A549 (cell line): ENCODE results near the gene GARNL3. TPM values are rescaled to one million over a fixed set of nuclear protein-coding genes. Genes with fewer than 3 reads are reported as not detected.

Source experiments
- ATAC-seq, 2 experiments: fragments of 200-7000 bp in 1 of 2; fragments of >200 bp in 1 of 2; cut with Nextera tagmentation in 1 of 2; cut with Tn5 transposase in 1 of 2; 3 replicates each; pipeline versions ENCODE4 v1.8.0 to v1.9.1; 2018 to 2020; ENCODE audit warnings: mild to moderate bottlenecking in 1 of 2, moderate library complexity in 1 of 2
- CTCF ChIA-PET: fragments of 300-600 bp; sonication (Branson Sonifier 250); formaldehyde crosslinking; extraction: SDS; loops from one replicate; lab custom pipeline; 2021; ENCODE audit warnings: antibody characterized with exemption, inconsistent platforms; lab: Yijun Ruan, JAX
- POLR2A ChIA-PET: fragments of 350-600 bp; formaldehyde crosslinking; extraction: SDS; loops from one replicate; lab custom pipeline; 2021; ENCODE audit warnings: antibody characterized with exemption, inconsistent platforms; lab: Yijun Ruan, JAX
- DNase-seq, 2 experiments: peaks; one replicate each; pipeline versions ENCODE4 v3.0.0 to v3.0.0-alpha.2; 2011 to 2016; ENCODE audit warnings: low read depth in 1 of 2, low spot score in 1 of 2
- FAIRE-seq: peaks from 2 replicates; lab custom pipeline; 2011; peaks lifted over from hg19 to GRCh38; lab: Jason Lieb, UNC
- H3K27ac ChIP-seq, 2 experiments: fragments of >200 bp; sonication (Bioruptor Twin); formaldehyde crosslinking; 3 replicates each; pipeline ENCODE4 v1.5.1; 2016 to 2017
- H3K4me1 ChIP-seq: fragments of >200 bp; sonication (Bioruptor Twin); formaldehyde crosslinking; 3 replicates; pipeline ENCODE4 v1.6.1; 2016
- H3K4me2 ChIP-seq: fragments of >200 bp; sonication (Bioruptor Twin); formaldehyde crosslinking; 3 replicates; pipeline ENCODE4 v1.6.1; 2016
- H3K4me3 ChIP-seq: fragments of >200 bp; sonication (Bioruptor Twin); formaldehyde crosslinking; 3 replicates; pipeline ENCODE4 v1.5.1; 2016
- H3K9me3 ChIP-seq: fragments of >200 bp; sonication (Bioruptor Twin); formaldehyde crosslinking; 3 replicates; pipeline ENCODE4 v1.6.1; 2016
- BHLHE40 ChIP-seq: IDR thresholded peaks from 2 replicates; pipeline ENCODE4 v1.6.1; 2012; ENCODE audit warnings: low read depth, low read length, inconsistent platforms
- CEBPB ChIP-seq, 2 experiments: fragments of >200 bp in 1 of 2; sonication (Bioruptor Twin) in 1 of 2; formaldehyde crosslinking in 1 of 2; IDR thresholded peaks; 2 replicates each; pipeline ENCODE4 v1.6.1; 2012 to 2016
- E2F6 ChIP-seq: IDR thresholded peaks from 2 replicates; pipeline ENCODE4 v1.6.1; 2012; ENCODE audit warnings: low read depth, borderline replicate concordance
- EP300 ChIP-seq, 2 experiments: fragments of >200 bp; sonication (Bioruptor Twin); formaldehyde crosslinking; IDR thresholded peaks; 2 replicates in 1 of 2; 3 replicates in 1 of 2; pipeline ENCODE4 v1.6.1; 2016 to 2017
- ESRRA ChIP-seq: fragments of 150-350 bp; IDR thresholded peaks from 2 replicates; pipeline ENCODE4 v1.6.1; 2014; ENCODE audit warnings: mild to moderate bottlenecking, low read length, borderline replicate concordance
- GATA3 ChIP-seq: IDR thresholded peaks from 2 replicates; pipeline ENCODE4 v1.6.1; 2012; ENCODE audit warnings: borderline replicate concordance
- HES2 ChIP-seq: fragments of >200 bp; sonication (Bioruptor Twin); formaldehyde crosslinking; IDR thresholded peaks from 2 replicates; pipeline ENCODE4 v1.6.1; 2016
- HOXA7 ChIP-seq: fragments of 250-450 bp; sonication (Bioruptor Pico); IDR thresholded peaks from 2 replicates; pipeline ENCODE4 v1.5.0; 2020; ENCODE audit warnings: mild to moderate bottlenecking, moderate library complexity
- HOXB13 ChIP-seq: fragments of 250-450 bp; sonication (Bioruptor Pico); IDR thresholded peaks from 2 replicates; pipeline ENCODE4 v1.5.0; 2020; ENCODE audit warnings: low read depth, mild to moderate bottlenecking, moderate library complexity
- JUN ChIP-seq, 2 experiments: fragments of >200 bp; sonication (Bioruptor Twin); formaldehyde crosslinking; IDR thresholded peaks; 2 replicates in 1 of 2; 3 replicates in 1 of 2; pipeline ENCODE4 v1.6.1; 2016 to 2017
- JUNB ChIP-seq: fragments of >200 bp; sonication (Bioruptor Twin); formaldehyde crosslinking; IDR thresholded peaks from 2 replicates; pipeline ENCODE4 v1.6.1; 2016
- KDM5A ChIP-seq: fragments of 200-600 bp; sonication (generic); IDR thresholded peaks from 2 replicates; pipeline ENCODE4 v1.6.1; 2016; ENCODE audit warnings: antibody characterized with exemption, mild to moderate bottlenecking
- NFE2L2 ChIP-seq: fragments of 150-350 bp; conservative IDR thresholded peaks from 2 replicates; pipeline ENCODE4 v1.6.1; 2014; ENCODE audit warnings: low read length
- NPAS2 ChIP-seq: fragments of 250-450 bp; sonication (Bioruptor Pico); IDR thresholded peaks from 2 replicates; pipeline ENCODE4 v1.8.0; 2022; ENCODE audit warnings: mild to moderate bottlenecking, moderate library complexity, borderline replicate concordance
- PBX3 ChIP-seq: IDR thresholded peaks from 2 replicates; pipeline ENCODE4 v1.6.1; 2012
- PHF8 ChIP-seq: fragments of 200-600 bp; sonication (generic); IDR thresholded peaks from 2 replicates; pipeline ENCODE4 v1.6.1; 2016; ENCODE audit warnings: low read depth, mild to moderate bottlenecking, antibody characterized with exemption, moderate library complexity, borderline replicate concordance
- POLR2AphosphoS2 ChIP-seq: conservative IDR thresholded peaks from 2 replicates; pipeline ENCODE4 v1.6.1; 2012; ENCODE audit warnings: low read length, improper control_type of control experiment, inconsistent platforms
- RARB ChIP-seq: fragments of 250-450 bp; sonication (Bioruptor Pico); IDR thresholded peaks from 2 replicates; pipeline ENCODE4 v1.8.0; 2021; ENCODE audit warnings: mild to moderate bottlenecking, moderate library complexity
- RFX5 ChIP-seq: fragments of 450-650 bp; IDR thresholded peaks from 2 replicates; pipeline ENCODE4 v1.7.1; 2014; ENCODE audit warnings: antibody characterized with exemption, mild to moderate bottlenecking, moderate library complexity
- SREBF2 ChIP-seq: fragments of 450-650 bp; IDR thresholded peaks from 2 replicates; pipeline ENCODE4 v1.6.1; 2014; ENCODE audit warnings: mild to moderate bottlenecking, moderate library complexity
- TP53 ChIP-seq: fragments of 250-450 bp; sonication (Bioruptor Pico); IDR thresholded peaks from 2 replicates; pipeline ENCODE4 v1.5.0; 2021; ENCODE audit warnings: mild to moderate bottlenecking, moderate library complexity
- ZC3H11A ChIP-seq: fragments of 450-650 bp; IDR thresholded peaks from 2 replicates; pipeline ENCODE4 v1.6.1; 2014; ENCODE audit warnings: antibody characterized with exemption, mild to moderate bottlenecking
- ZSCAN20 ChIP-seq: fragments of 250-450 bp; sonication (Bioruptor Pico); IDR thresholded peaks from 2 replicates; pipeline ENCODE4 v1.8.0; 2022; ENCODE audit warnings: mild to moderate bottlenecking, moderate library complexity
- WGBS: methylation state at CpG from one replicate; pipeline ENCODE4 v1.1.6; 2017; ENCODE audit errors: missing lambda C conversion rate; 5-methylcytosine and 5-hydroxymethylcytosine counted together
- polyA plus RNA-seq, 4 experiments: library from polyadenylated mRNA; depleted of rRNA in 3 of 4; stranded (reverse); fragments of >200 nt; fragmentation: RNase III in 1 of 4; extraction: RNeasy Plus Mini Kit Qiagen cat#74134 plus additional on column Dnase treatment in 1 of 4; gene quantifications; 2 replicates in 3 of 4; 3 replicates in 1 of 4; pipeline ENCODE4 v1.2.3, GENCODE V29; 2011 to 2017
- TF ChIP-seq, protein P1 (sequence below): fragments of 250-450 bp; sonication (Bioruptor Pico); IDR thresholded peaks from 2 replicates; pipeline ENCODE4 v1.5.0; 2020; ENCODE audit warnings: low read depth, mild to moderate bottlenecking, moderate library complexity
- TF ChIP-seq, protein P2 (sequence below): IDR thresholded peaks from 2 replicates; pipeline ENCODE4 v1.6.1; 2012

Gene GARNL3
- polyA plus RNA-seq, 2 of the 4 experiments (the other 2 are of a cell fraction): 2.9 to 5.1 TPM

- peak overlapping the region; percentile 90 for H3K4me2 ChIP-seq
- FAIRE-seq (no peak), DNase-seq (no peak), ATAC-seq (peak; percentile 23 to 36; a peak in 5 of 6 replicates)
- H3K4me1 ChIP-seq: peaks cover 35% of the 10 kb centered on the region
- WGBS: 52% methylated on average over 6 of the region's 6 CpGs
- ChIA-PET POLR2A (interaction anchor here (1.4 to 1.5 kb wide), 2 partner anchors 8 to 63 kb away, joined by 10 to 18 read pairs; partner anchors contain the start of genes LRSAM1, RPL12 and SLC2A8), CTCF (interaction anchor here (1.0 to 1.8 kb wide), 5 partner anchors 10 to 100 kb away, joined by 3 to 7 read pairs (median 5); no protein-coding TSS in a partner anchor)
- H3K27ac ChIP-seq: peak overlapping the region; percentile 88 to 94
- H3K4me3 ChIP-seq: no peak overlapping the region
- no peak for TF ChIP-seq BHLHE40
- no peak; the same call in 1 of the 2 replicates for TF ChIP-seq ESRRA
- no peak for TF ChIP-seq SREBF2
- TF ChIP-seq JUN (IDR thresholded peaks at IDR 0.05): no peak
- no peak for TF ChIP-seq ZSCAN20
- no peak for TF ChIP-seq E2F6
- no peak for TF ChIP-seq HOXB13 (CRISPR knock-in tag)
- H3K9me3 ChIP-seq: no peaks in the 10 kb centered on the region
These were observed 124.3 kb downstream of the GARNL3 start for GRCh38 chr9:127388856-127389238.

DNA sequence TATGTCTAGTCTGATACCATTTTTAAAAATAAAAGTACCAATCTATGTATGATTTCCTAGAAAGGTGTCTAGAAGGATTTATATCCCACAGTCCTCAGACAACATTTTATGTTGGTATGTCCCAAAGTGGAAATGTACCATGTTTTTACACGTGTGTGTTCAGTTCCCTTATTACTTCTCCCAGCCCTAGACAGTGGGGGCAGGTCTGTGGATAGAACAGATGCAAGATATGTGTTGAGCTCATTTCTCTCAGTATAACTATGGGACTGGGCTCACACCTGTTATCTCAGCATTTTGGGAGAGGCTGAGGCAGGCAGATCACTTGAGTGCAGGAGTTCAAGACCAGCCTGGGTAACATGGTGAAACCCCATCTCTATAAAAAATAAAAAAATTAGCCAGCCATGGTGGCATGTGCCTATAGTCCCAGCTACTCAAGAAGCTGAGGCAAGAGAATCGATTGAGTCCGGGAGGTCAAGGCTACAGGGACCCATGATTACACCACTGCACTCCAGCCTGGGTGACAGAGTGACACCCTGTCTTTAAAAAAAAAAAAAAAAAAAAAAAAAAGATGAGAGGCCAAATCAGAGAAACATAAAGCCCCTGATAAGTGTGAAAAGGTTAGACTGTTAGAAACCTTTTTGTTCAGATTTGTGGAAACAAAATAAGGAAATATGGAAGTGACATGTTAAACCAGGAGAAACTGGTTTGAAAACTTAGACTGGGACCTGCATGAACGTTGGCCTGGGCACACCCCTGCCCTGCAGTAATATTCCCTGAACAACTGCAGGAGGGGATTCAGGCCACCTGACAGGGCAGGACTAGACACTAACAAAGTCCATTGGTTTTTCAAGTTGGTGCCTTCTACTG, 125.0 kb downstream of the GARNL3 start:
- CTCF ChIA-PET: interaction anchor here (1.1 to 1.8 kb wide), 3 partner anchors 9 to 27 kb away, joined by 3 to 7 read pairs (median 7); no protein-coding TSS in a partner anchor
- no peak for ATAC-seq
- POLR2A ChIA-PET: interaction anchor here (0.7 kb wide), 1 partner anchor 475 kb away, joined by 4 read pairs; no protein-coding TSS in a partner anchor

DNA sequence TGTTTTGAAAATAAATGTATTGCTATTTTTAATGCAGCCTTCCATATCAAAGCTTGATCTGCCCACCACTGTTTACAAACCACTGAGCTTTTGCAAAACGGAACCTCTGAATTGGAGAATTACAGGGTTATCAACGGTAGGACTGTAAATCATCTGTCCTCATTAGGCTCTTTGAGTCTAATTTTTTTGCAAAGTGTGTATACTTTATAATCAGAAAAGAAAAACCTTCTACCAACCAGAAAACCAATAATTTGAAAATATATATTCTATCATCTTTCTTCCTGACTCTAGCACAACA, 125.6 kb downstream of the GARNL3 start:
- CTCF ChIA-PET: interaction anchor here (1.1 kb wide), 1 partner anchor 25 kb away, joined by 3 read pairs; no protein-coding TSS in a partner anchor
- no peak for FAIRE-seq
- WGBS: 79% methylated on average over 2 of the region's 2 CpGs

More for the DNA sequence above, 125.0 kb downstream of the GARNL3 start:
- Histone ChIP-seq H3K9me3 (no peaks in the 10 kb centered on the region), H3K4me2 (peak overlapping the region; percentile 90), H3K4me3 (no peak overlapping the region), H3K4me1 (peaks cover 35% of the 10 kb centered on the region), H3K27ac (peak overlapping the region; percentile 88 to 94)
- TF ChIP-seq ZC3H11A (no peak), CEBPB (IDR thresholded peaks at IDR 0.05) (no peak), GATA3 (no peak), HOXA7 (CRISPR knock-in tag) (no peak)
- TF ChIP-seq, protein P1, sequence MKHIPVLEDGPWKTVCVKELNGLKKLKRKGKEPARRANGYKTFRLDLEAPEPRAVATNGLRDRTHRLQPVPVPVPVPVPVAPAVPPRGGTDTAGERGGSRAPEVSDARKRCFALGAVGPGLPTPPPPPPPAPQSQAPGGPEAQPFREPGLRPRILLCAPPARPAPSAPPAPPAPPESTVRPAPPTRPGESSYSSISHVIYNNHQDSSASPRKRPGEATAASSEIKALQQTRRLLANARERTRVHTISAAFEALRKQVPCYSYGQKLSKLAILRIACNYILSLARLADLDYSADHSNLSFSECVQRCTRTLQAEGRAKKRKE (CRISPR knock-in tag): no peak
- 84% methylated on average over 4 of the region's 4 CpGs for WGBS
- no peak for FAIRE-seq
- no peak for DNase-seq

GRCh38 chr9:127390563-127390962, 126.0 kb downstream of the GARNL3 start:
- no peak for ATAC-seq
- DNase-seq: no peak
- POLR2A ChIA-PET: no interaction called here
- no peak overlapping the region for H3K4me3 ChIP-seq
- WGBS: 93% methylated on average over 5 of the region's 5 CpGs
- H3K4me1 ChIP-seq: peaks cover 35% of the 10 kb centered on the region
- CTCF ChIA-PET: interaction anchor here (1.1 kb wide), 1 partner anchor 26 kb away, joined by 3 read pairs; no protein-coding TSS in a partner anchor
- FAIRE-seq: no peak
- peak overlapping the region; percentile 12 to 94; a peak in 5 of 6 replicates for H3K27ac ChIP-seq
- H3K9me3 ChIP-seq: no peaks in the 10 kb centered on the region
- no peak overlapping the region for H3K4me2 ChIP-seq
- TF ChIP-seq KDM5A (no peak), PBX3 (no peak), NFE2L2 (no peak), NPAS2 (no peak), E2F6 (no peak), TP53 (CRISPR knock-in tag) (no peak), EP300 (IDR thresholded peaks at IDR 0.05) (no peak; a peak in 1 of 5 replicates), RFX5 (no peak), RARB (no peak), GATA3 (no peak), JUNB (no peak), POLR2AphosphoS2 (no peak), HOXA7 (CRISPR knock-in tag) (no peak)
- TF ChIP-seq, protein P2, sequence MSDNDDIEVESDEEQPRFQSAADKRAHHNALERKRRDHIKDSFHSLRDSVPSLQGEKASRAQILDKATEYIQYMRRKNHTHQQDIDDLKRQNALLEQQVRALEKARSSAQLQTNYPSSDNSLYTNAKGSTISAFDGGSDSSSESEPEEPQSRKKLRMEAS: no peak

More for the DNA sequence above, 125.6 kb downstream of the GARNL3 start:
- Histone ChIP-seq H3K4me1 (peaks cover 35% of the 10 kb centered on the region), H3K27ac (peak overlapping the region; percentile 88 to 94; a peak in 5 of 6 replicates), H3K4me2 (no peak overlapping the region), H3K4me3 (no peak overlapping the region)
- ATAC-seq (no peak), DNase-seq (no peak)
- no peak for TF ChIP-seq HES2
- TF ChIP-seq PHF8: no peak
- no peak for TF ChIP-seq CEBPB (IDR thresholded peaks at IDR 0.05)
- TF ChIP-seq, all 56 proteins: peak for 0
- no peaks in the 10 kb centered on the region for H3K9me3 ChIP-seq
- POLR2A ChIA-PET: no interaction called here
